H1 (cell line): ENCODE measurements around the gene PCDH8. TPM values are rescaled to one million over a fixed set of nuclear protein-coding genes. Genes with fewer than 3 reads are reported as not detected.

Experiments used
- CTCF ChIA-PET: fragments of 300-600 bp; sonication (Branson Sonifier 250); formaldehyde crosslinking; loops from one replicate; lab custom pipeline; 2021; ENCODE audit not compliant: partially characterized antibody; lab: Charles Lee
- POLR2A ChIA-PET: fragments of 300-600 bp; sonication (Branson Sonifier 250); formaldehyde crosslinking; loops from one replicate; lab custom pipeline; 2021; ENCODE audit warnings: inconsistent platforms; ENCODE audit not compliant: partially characterized antibody; lab: Charles Lee
- DNase-seq, 2 experiments: peaks; one replicate each; pipeline versions ENCODE4 v3.0.0 to v3.0.0-alpha.2; 2010 to 2022; ENCODE audit warnings: low spot score in 2 of 2, low read depth in 1 of 2, mixed read lengths in 1 of 2
- FAIRE-seq: peaks from 2 replicates; lab custom pipeline; 2011; peaks lifted over from hg19 to GRCh38; lab: Jason Lieb, UNC
- H2AFZ ChIP-seq: 2 replicates; pipeline ENCODE4 v1.8.1; 2012; ENCODE audit warnings: low read length, inconsistent platforms
- H2AK5ac ChIP-seq: 2 replicates; pipeline ENCODE4 v1.6.1; 2013; ENCODE audit warnings: low read depth, low read length
- H2BK120ac ChIP-seq: replicated peaks from 2 replicates; pipeline ENCODE3; 2013; ENCODE audit warnings: low read depth, low read length, inconsistent platforms
- H2BK12ac ChIP-seq: 2 replicates; pipeline ENCODE4 v1.6.1; 2013; ENCODE audit warnings: low read depth, low read length
- H2BK15ac ChIP-seq: 2 replicates; pipeline ENCODE4 v1.6.1; 2013; ENCODE audit warnings: low read length
- H2BK20ac ChIP-seq: 2 replicates; pipeline ENCODE4 v1.6.1; 2013; ENCODE audit warnings: low read length
- H2BK5ac ChIP-seq: 2 replicates; pipeline ENCODE4 v1.6.1; 2013; ENCODE audit warnings: low read depth, low read length
- H3K14ac ChIP-seq: 2 replicates; pipeline ENCODE4 v1.6.1; 2013; ENCODE audit warnings: inconsistent platforms; ENCODE audit not compliant: insufficient read length
- H3K18ac ChIP-seq: 2 replicates; pipeline ENCODE4 v1.6.1; 2013; ENCODE audit warnings: low read length; ENCODE audit errors: extremely low read depth
- H3K23ac ChIP-seq: 2 replicates; pipeline ENCODE4 v1.6.1; 2013; ENCODE audit warnings: inconsistent platforms; ENCODE audit not compliant: insufficient read length
- H3K23me2 ChIP-seq: 2 replicates; pipeline ENCODE4 v1.6.1; 2013; ENCODE audit warnings: low read depth, low read length
- H3K27ac ChIP-seq: 2 replicates; pipeline ENCODE4 v1.6.1; 2011; ENCODE audit warnings: low read depth, low read length, inconsistent platforms
- H3K27me3 ChIP-seq, 4 experiments: replicated peaks in 1 of 4; 1 replicate in 1 of 4; 2 replicates in 3 of 4; pipeline versions ENCODE4 v1.6.1 to v1.8.1; 2011 to 2013; ENCODE audit warnings: low read length in 3 of 4, mild to moderate bottlenecking in 3 of 4, inconsistent platforms in 2 of 4, mixed read lengths in 2 of 4, moderate library complexity in 1 of 4; ENCODE audit not compliant: control insufficient read depth in 3 of 4, insufficient read depth in 3 of 4; ENCODE audit errors: extremely low read depth in 1 of 4
- H3K36me3 ChIP-seq, 4 experiments: 2 replicates each; pipeline versions ENCODE4 v1.6.1 to v1.8.1; 2011 to 2013; ENCODE audit warnings: mild to moderate bottlenecking in 4 of 4, low read length in 3 of 4, moderate library complexity in 2 of 4, control low read depth in 1 of 4, inconsistent platforms in 1 of 4; ENCODE audit not compliant: insufficient read depth in 4 of 4, control insufficient read depth in 2 of 4
- H3K4ac ChIP-seq: replicated peaks from 2 replicates; pipeline ENCODE3; 2013; ENCODE audit warnings: low read length, low read depth, mixed read lengths, inconsistent platforms; ENCODE audit not compliant: insufficient read length
- H3K4me1 ChIP-seq, 4 experiments: replicated peaks in 1 of 4; 1 replicate in 1 of 4; 2 replicates in 3 of 4; pipeline versions ENCODE4 v1.6.1 to v1.8.1; 2011 to 2013; ENCODE audit warnings: low read length in 3 of 4, inconsistent platforms in 2 of 4, mixed read lengths in 1 of 4; ENCODE audit not compliant: insufficient read depth in 4 of 4, control insufficient read depth in 3 of 4
- H3K4me2 ChIP-seq, 2 experiments: 2 replicates each; pipeline versions ENCODE4 v1.6.1 to v1.8.1; 2011 to 2013; ENCODE audit warnings: low read depth in 2 of 2, low read length in 2 of 2, control low read depth in 1 of 2, inconsistent platforms in 1 of 2, mild to moderate bottlenecking in 1 of 2; ENCODE audit not compliant: insufficient read depth in 1 of 2
- H3K4me3 ChIP-seq, 4 experiments: fragments of 200-600, 300-600 bp in 1 of 4; sonication (generic), shearing (Covaris generic), sonication (Bioruptor Twin) in 1 of 4; 2 replicates each; pipeline versions ENCODE4 v1.5.1 to v1.8.1; 2011 to 2016; ENCODE audit warnings: low read length in 4 of 4, low read depth in 3 of 4, control low read depth in 2 of 4, inconsistent platforms in 2 of 4, mild to moderate bottlenecking in 2 of 4, mixed read lengths in 1 of 4, moderate library complexity in 1 of 4; ENCODE audit not compliant: insufficient read depth in 2 of 4; ENCODE audit errors: extremely low read depth in 1 of 4
- H3K56ac ChIP-seq: replicated peaks from 2 replicates; pipeline ENCODE3; 2013; ENCODE audit warnings: low read depth, mild to moderate bottlenecking, mixed read lengths, low read length, inconsistent platforms; ENCODE audit not compliant: insufficient read length
- H3K79me1 ChIP-seq: 2 replicates; pipeline ENCODE4 v1.6.1; 2013; ENCODE audit warnings: low read depth, low read length, control low read depth
- H3K79me2 ChIP-seq, 2 experiments: 2 replicates each; pipeline versions ENCODE4 v1.6.1 to v1.8.1; 2012 to 2013; ENCODE audit warnings: low read length in 2 of 2, mild to moderate bottlenecking in 2 of 2, inconsistent platforms in 1 of 2; ENCODE audit not compliant: insufficient read depth in 2 of 2, control insufficient read depth in 1 of 2
- H3K9ac ChIP-seq, 4 experiments: replicated peaks in 1 of 4; 1 replicate in 1 of 4; 2 replicates in 3 of 4; pipeline versions ENCODE4 v1.6.1 to v1.8.1; 2011 to 2013; ENCODE audit warnings: low read depth in 3 of 4, low read length in 3 of 4, control low read depth in 2 of 4, mild to moderate bottlenecking in 2 of 4, moderate library complexity in 2 of 4, inconsistent platforms in 1 of 4; ENCODE audit errors: extremely low read depth in 1 of 4
- H3K9me3 ChIP-seq, 2 experiments: 2 replicates each; pipeline versions ENCODE4 v1.6.1 to v1.8.1; 2012 to 2013; ENCODE audit warnings: mild to moderate bottlenecking in 2 of 2, moderate library complexity in 2 of 2, control low read depth in 1 of 2, inconsistent platforms in 1 of 2, low read depth in 1 of 2, low read length in 1 of 2, mixed read lengths in 1 of 2; ENCODE audit not compliant: insufficient read depth in 2 of 2
- H4K20me1 ChIP-seq, 2 experiments: replicated peaks in 1 of 2; 2 replicates each; pipeline versions ENCODE3 to v1.8.1; 2011 to 2013; ENCODE audit warnings: inconsistent platforms in 2 of 2, low read length in 2 of 2, mild to moderate bottlenecking in 1 of 2; ENCODE audit not compliant: insufficient read depth in 2 of 2, control insufficient read depth in 1 of 2
- H4K5ac ChIP-seq: 2 replicates; pipeline ENCODE4 v1.6.1; 2013; ENCODE audit warnings: low read length, low read depth, mixed read lengths, inconsistent platforms; ENCODE audit not compliant: insufficient read length
- H4K8ac ChIP-seq: 2 replicates; pipeline ENCODE4 v1.8.0; 2013; ENCODE audit warnings: mild to moderate bottlenecking, moderate library complexity, low read length, inconsistent platforms; ENCODE audit not compliant: insufficient read depth; ENCODE audit errors: extremely low read depth
- H4K91ac ChIP-seq: replicated peaks from 2 replicates; pipeline ENCODE3; 2013; ENCODE audit warnings: low read length, mixed read lengths, inconsistent platforms; ENCODE audit not compliant: insufficient read length
- ATF3 ChIP-seq: IDR thresholded peaks from 2 replicates; pipeline ENCODE4 v1.6.1; 2011; ENCODE audit warnings: low read depth, mild to moderate bottlenecking, low read length; ENCODE audit not compliant: insufficient read depth
- CREB1 ChIP-seq: IDR thresholded peaks from 2 replicates; pipeline ENCODE4 v1.6.1; 2012; ENCODE audit warnings: inconsistent platforms
- JUND ChIP-seq: IDR thresholded peaks from 2 replicates; pipeline ENCODE4 v1.6.1; 2011; ENCODE audit warnings: mild to moderate bottlenecking, improper control_type of control experiment, low read length
- RXRA ChIP-seq: IDR thresholded peaks from 2 replicates; pipeline ENCODE4 v1.6.1; 2011; ENCODE audit warnings: low read depth, mild to moderate bottlenecking, low read length, moderate library complexity; ENCODE audit not compliant: insufficient read depth
- SIX5 ChIP-seq: IDR thresholded peaks from 2 replicates; pipeline ENCODE4 v1.6.1; 2011; ENCODE audit warnings: mild to moderate bottlenecking, low read depth, low read length
- SP1 ChIP-seq: IDR thresholded peaks from 2 replicates; pipeline ENCODE4 v1.6.1; 2011; ENCODE audit warnings: low read depth, low read length
- TEAD4 ChIP-seq: IDR thresholded peaks from 2 replicates; pipeline ENCODE4 v1.6.1; 2012; ENCODE audit warnings: low read depth, low read length, inconsistent platforms, mixed read lengths
- WGBS, 2 experiments: shearing (Covaris generic) in 1 of 2; methylation state at CpG; one replicate each; pipeline versions ENCODE4 v1.1.6 to v1.1.7; 2013 to 2015; ENCODE audit warnings: low lambda C conversion rate in 2 of 2, mixed read lengths in 2 of 2, inconsistent platforms in 1 of 2, low coverage in 1 of 2, missing lambda C conversion rate in 1 of 2; ENCODE audit not compliant: insufficient replicate concordance in 2 of 2, insufficient coverage in 1 of 2, insufficient read length in 1 of 2; ENCODE audit errors: extremely low coverage in 1 of 2, missing lambda C conversion rate in 1 of 2; 5-methylcytosine and 5-hydroxymethylcytosine counted together
- polyA plus RNA-seq, 7 experiments: library from polyadenylated mRNA; depleted of rRNA in 3 of 7; stranded (reverse) in 5 of 7; unstranded in 2 of 7; fragments of >200 nt in 5 of 7; fragments of 200-250 nt in 2 of 7; gene quantifications; 1 replicate in 5 of 7; 2 replicates in 1 of 7; 4 replicates in 1 of 7; pipeline versions ENCODE4 v1.2.1 to v1.2.3, GENCODE V29; 2011 to 2013; ENCODE audit warnings: missing spikeins in 2 of 7, mixed read lengths in 2 of 7
- total RNA-seq: library from RNA; stranded (reverse); fragmentation: NEBNext Ultra II Directional; extraction: Animal tissue kit (Norgen Biotek cat#: 25700); gene quantifications from 2 replicates; pipeline ENCODE4 v1.2.1, GENCODE V29; 2021
- TF ChIP-seq, protein P1 (sequence below): IDR thresholded peaks from 2 replicates; pipeline ENCODE4 v1.6.1; 2012; ENCODE audit warnings: inconsistent platforms

The PCDH8 gene
- total and polyA plus RNA-seq, 2 of the 8 experiments (the other 6 are each of a cell fraction or from before 2014, with no cell fraction given) = 0.82 to 1.6 TPM

- ChIA-PET POLR2A (interaction anchor here (2.0 to 3.3 kb wide), 2 partner anchors 11 to 23 kb away, joined by 7 to 10 read pairs; no protein-coding TSS in a partner anchor), CTCF (interaction anchor here (1.0 to 17.1 kb wide), 7 partner anchors 9 to 162 kb away, joined by 3 to 177 read pairs (median 6); partner anchors contain the start of gene PCDH8)
- DNase-seq (no peak), FAIRE-seq (no peak)
- no peak overlapping the region for H3K4me2 ChIP-seq
- 0 out of 7 replicates have a peak, but pooled peaks cover 0 to 2% (median 0%) of the 10 kb centered on the region in 4 experiments for H3K27me3 ChIP-seq
- no peak overlapping the region for H3K23ac ChIP-seq
- no peak overlapping the region for H3K4ac ChIP-seq
- H2BK5ac ChIP-seq = no peak overlapping the region
- H2BK120ac ChIP-seq = no peak overlapping the region
- no peaks in the 10 kb centered on the region for H3K23me2 ChIP-seq
- WGBS, 2 experiments = 85% methylated on average over 4 of the region's 4 CpGs; no CpG with 5 or more reads in 1 of the 2 experiments
- H3K79me2 ChIP-seq = no peaks in the 10 kb centered on the region
- no peak overlapping the region for H4K91ac ChIP-seq
- H3K56ac ChIP-seq = no peak overlapping the region
- peaks cover 0 to 5% (median 2%) of the 10 kb centered on the region in 4 experiments; a peak in 2 of 7 replicates for H3K4me1 ChIP-seq
- H2BK20ac ChIP-seq = no peak overlapping the region
- no peak overlapping the region for H3K9ac ChIP-seq
- no peak overlapping the region for H2BK15ac ChIP-seq
- no peak overlapping the region for H3K14ac ChIP-seq
- H2BK12ac ChIP-seq = no peak overlapping the region
- H3K4me3 ChIP-seq = no peak overlapping the region
- no peak overlapping the region for H4K8ac ChIP-seq
- H3K9me3 ChIP-seq = peaks cover 0 to 3% of the 10 kb centered on the region in 2 experiments; a peak in 1 of 4 replicates
- no peak overlapping the region for H2AFZ ChIP-seq
- H4K5ac ChIP-seq = no peak overlapping the region
- no peak overlapping the region for H3K27ac ChIP-seq
- H2AK5ac ChIP-seq = no peak overlapping the region
- TF ChIP-seq JUND = no peak
- TF ChIP-seq CREB1 = no peak
- no peak for TF ChIP-seq RXRA
- no peak for TF ChIP-seq SIX5
- no peak for TF ChIP-seq TEAD4
- TF ChIP-seq, protein P1, sequence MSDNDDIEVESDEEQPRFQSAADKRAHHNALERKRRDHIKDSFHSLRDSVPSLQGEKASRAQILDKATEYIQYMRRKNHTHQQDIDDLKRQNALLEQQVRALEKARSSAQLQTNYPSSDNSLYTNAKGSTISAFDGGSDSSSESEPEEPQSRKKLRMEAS = no peak
- TF ChIP-seq ATF3 = no peak
- TF ChIP-seq SP1 = no peak
- no peak overlapping the region for H3K18ac ChIP-seq
- no peaks in the 10 kb centered on the region for H4K20me1 ChIP-seq
- no peaks in the 10 kb centered on the region for H3K36me3 ChIP-seq
- H3K79me1 ChIP-seq = no peaks in the 10 kb centered on the region
These were observed 21.2 kb upstream of the PCDH8 start for GRCh38 chr13:52869621-52870020.
